Non-pigmented ciliary epithelial cell (primary cell): ENCODE results near the gene TRIM17.

Source experiments
- DNase-seq: peaks from one replicate; pipeline ENCODE4 v3.0.0-alpha.2; 2010; ENCODE audit warnings: low read depth

TRIM17 gene, protein sequence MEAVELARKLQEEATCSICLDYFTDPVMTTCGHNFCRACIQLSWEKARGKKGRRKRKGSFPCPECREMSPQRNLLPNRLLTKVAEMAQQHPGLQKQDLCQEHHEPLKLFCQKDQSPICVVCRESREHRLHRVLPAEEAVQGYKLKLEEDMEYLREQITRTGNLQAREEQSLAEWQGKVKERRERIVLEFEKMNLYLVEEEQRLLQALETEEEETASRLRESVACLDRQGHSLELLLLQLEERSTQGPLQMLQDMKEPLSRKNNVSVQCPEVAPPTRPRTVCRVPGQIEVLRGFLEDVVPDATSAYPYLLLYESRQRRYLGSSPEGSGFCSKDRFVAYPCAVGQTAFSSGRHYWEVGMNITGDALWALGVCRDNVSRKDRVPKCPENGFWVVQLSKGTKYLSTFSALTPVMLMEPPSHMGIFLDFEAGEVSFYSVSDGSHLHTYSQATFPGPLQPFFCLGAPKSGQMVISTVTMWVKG

GRCh38 chr1:228416217-228416933, at the start of gene TRIM17:
Gene TRIM17 (minus strand): TSS chr1:228416861. CDS start chr1:228415072, 1,789 bp downstream.
- DNase-seq = no peak

- DNase-seq = no peak
Observed at GRCh38 chr1:228465571-228466146, 49.0 kb upstream of the TRIM17 start.

DNA sequence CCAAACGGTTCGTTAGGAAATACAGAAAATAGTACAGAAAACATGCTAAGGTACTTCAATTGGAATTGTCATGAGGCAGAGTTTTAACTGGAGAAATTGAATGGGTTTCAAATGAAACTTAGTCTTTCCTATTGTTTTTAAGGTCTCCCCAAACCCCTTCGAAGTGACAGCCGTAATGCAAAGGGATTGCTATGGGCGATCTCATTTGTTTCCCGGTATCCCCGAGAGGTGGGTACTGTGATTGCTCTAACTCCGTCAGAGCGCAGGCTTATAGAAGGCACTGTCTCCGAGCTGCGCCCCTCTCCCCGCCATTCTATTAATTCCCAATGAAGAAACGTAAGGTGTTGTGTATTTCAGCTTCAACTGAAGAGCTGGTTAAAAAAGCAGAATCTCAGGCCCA, 48.5 kb upstream of the TRIM17 start:
- DNase-seq = no peak

DNA sequence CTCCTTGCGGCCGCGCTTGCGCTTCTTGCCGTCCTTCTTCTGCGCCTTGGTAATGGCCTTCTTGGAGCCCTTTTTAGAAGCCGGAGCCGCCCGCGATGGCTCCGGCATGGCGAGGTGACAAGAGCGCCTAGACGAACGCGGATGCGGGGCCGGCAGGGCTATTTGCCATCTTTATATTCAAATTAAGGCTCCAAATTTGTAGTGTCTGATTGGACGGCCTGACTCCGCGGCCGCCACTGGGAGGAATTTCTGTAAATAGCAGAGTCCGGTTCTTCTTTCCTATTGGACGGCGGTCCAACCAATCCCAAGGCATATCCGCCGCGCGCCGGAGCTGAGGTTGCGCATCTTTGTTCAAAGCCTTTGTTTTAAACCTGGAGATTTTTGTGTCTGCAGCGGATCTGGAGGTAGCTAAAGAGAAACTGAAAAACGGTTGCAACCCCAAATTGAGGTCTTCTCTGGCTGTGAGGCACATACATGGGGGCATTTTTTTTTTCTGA, 47.9 kb upstream of the TRIM17 start:
- no peak for DNase-seq

GRCh38 chr1:228463559-228464455, 47.1 kb upstream of the TRIM17 start:
- DNase-seq = no peak

DNA sequence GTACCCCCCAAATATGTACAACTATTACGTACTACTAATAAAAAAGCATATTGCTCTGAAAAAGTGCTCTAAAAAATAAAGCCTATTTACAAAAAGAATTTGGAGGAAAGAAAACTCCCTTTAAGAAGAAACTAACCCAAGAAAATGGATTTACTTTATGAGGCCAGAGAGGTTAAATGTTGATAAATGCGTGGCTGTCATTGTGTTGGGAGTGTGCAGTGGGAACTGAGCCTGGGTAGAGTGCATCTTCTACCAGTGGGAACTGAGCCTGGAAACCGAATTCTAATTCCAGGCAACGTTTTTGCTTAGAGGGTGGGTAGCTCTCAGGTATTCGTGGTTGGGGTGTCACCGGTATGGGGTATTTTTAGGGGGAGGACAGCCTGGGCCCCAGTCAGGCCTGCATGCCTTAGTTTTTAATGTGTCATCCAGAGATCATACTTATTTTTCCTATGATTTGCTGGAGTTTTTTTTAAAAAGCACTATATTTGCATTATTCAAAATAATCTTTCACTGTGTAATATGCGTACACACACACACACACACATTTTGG, 46.4 kb upstream of the TRIM17 start:
- no peak for DNase-seq

DNA sequence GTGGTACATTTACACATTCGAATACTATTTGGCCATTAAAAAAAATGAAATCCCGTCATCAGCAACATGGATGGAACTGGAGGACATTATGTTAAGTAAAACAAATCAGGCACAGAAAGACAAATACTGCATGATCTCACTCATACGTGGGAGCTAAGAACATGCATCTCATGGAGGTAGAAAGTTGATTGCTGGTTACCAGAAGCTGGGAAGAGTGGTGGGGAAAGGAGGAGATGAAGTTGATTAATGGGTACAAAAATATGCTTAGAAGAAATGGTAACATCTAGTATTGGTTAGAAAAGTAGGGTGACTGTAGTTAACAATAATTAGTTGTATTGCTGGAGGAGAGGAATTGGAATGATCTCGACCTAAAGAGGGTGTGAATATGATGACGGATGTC, 45.9 kb upstream of the TRIM17 start:
- no peak for DNase-seq

- DNase-seq = no peak
Observed at GRCh38 chr1:228460821-228461220, 44.2 kb upstream of the TRIM17 start.

DNA sequence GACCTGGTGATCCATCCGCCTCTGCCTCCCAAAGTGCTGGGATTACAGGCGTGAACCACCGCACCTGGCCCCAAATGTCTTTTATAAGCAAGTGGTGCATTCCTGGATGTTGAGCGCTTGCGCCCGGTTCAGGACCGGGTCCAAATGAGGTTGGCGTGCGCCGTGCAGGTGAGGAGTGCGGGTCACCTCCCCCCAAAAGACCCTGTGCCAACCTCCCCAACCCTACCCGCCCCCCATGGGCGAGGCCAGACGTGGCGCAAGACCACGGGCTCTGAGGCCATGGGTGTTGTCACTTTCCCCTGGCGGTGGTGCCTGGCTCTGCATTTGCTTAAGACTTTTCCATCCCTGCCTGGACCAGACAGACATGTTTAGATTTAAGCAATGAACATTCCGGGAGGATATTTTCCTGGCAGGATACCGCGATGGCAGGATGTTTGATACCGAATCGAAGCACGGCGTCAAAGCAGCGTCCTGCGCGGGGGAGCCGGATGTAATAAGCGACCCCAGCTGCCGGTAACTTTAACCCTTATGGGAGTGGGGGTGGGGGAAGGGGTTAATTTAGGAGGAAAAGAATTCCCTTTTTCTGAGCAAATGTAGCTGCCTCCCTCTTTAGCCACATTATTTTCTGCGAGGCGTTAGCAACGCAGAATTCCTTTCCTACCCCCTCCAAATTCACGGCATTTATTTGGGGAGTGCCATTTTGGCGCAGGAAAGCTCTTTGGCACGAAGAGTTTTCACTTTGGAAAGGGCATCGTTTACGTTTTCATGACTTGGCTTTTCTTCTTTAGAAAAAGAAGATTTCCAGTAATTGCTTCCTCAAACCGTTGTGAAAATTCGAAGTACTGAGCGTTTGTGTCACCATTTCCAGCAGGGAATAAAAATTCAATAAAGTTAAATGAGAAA, 42.7 kb upstream of the TRIM17 start:
- DNase-seq = no peak

DNA sequence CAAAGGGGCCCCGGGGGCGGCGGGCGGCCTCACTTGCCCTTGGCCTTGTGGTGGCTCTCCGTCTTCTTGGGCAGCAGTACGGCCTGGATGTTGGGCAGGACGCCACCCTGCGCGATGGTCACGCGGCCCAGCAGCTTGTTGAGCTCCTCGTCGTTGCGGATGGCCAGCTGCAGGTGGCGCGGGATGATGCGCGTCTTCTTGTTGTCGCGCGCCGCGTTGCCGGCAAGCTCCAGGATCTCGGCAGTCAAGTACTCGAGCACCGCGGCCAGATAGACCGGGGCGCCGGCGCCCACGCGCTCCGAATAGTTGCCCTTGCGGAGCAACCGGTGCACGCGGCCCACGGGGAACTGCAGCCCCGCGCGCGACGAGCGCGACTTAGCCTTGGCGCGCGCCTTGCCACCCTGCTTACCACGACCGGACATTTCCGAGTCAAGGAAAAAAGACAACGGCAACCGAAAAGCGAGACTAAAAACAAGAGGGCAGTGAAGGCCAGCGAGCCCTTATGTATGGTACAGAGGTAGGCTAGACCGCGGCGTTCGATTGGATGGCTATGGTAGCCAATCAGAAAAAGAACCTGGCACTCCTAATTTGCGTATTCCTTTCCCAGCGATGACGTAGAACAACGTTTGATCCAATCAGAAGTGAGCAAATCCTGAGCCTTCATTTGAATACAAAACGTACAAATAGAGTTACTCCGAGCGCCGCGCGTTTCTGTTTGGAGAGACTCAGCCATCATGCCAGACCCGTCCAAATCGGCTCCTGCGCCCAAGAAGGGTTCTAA, 40.9 kb upstream of the TRIM17 start:
- DNase-seq = peak; percentile 97

- DNase-seq = no peak
Observed at GRCh38 chr1:228457017-228457395, 40.3 kb upstream of the TRIM17 start.

DNA sequence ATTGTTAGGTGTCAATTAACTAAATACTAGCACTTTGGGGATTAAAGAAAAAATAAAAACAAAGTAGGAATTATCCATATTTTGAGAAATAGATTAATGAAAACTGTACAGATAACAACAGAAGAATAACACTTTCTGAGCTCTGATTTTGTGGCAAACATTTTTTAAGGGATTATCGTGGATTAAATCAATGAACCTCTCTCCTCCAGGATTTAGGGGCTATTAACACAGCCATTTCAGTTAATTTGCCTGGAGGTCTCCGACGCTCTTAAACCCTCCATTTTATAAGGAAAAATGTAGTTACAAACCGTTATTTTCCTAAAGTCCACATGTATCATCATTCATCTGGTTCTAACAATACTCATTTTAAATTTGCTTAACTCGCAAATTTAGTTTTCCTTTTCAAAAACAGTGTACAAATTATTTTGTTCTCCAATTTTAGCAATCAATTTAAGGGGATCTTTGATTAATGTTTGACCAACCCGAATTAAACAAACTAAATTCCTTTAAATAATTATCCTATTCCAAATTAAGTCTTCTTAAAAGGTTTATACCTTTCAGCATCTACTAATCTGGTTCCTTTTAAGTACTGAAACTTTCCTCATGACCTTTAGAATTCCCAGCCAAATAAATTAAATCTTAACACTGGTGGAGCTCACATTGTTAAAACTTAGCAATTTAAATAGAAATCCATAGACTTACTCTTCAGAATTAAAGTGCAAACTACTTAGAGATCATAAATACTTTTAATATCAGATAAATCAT, 39.8 kb upstream of the TRIM17 start:
- no peak for DNase-seq

- no peak for DNase-seq
Observed at GRCh38 chr1:228455715-228456114, 39.1 kb upstream of the TRIM17 start.

GRCh38 chr1:228454238-228454637, 37.6 kb upstream of the TRIM17 start:
- no peak for DNase-seq

DNA sequence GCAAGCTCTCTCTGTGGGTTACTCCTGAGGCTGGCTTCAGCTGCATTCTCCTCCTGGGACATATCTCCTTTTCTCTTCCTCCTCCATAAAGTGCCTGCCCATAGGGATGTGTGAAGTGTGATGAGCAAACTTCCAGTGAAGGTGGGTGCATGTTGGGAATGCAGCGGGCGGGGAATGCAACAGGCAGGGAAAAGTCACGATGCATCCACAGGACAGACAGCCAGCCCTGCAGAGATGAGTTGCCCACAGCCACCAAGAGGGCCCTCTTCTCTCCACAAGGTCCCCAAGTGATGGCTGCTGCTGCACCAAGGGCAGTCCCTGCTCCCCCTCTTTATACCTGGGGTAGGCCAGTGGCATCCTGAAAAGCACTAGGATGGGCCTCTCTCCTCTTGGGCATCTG, 37.0 kb upstream of the TRIM17 start:
- DNase-seq = no peak

DNA sequence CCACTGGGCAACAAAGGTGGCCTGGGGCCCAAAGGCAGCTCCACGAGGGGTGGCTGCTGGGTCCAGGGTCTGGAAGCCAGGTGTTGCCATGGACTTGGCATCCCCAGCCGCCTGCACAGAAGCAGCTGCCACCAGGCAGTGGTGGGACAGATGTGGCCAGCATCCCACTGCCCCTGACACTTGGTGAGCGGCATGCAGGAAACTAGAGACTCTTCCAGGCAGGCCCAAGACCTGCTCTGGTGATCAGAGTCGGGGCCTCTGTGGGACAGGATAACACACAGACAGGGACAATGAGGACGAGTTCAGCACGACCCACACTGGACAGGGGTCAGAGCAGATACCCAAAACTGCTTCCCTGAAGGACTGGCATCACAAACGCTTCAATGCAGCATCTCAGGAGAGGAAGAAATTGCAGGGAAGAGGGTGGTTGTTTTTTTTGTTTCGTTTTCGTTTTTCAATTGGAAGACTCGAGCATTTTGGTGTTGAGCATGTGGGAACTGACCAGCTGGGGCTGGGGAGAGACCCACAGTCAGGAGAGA, 36.4 kb upstream of the TRIM17 start:
- DNase-seq = no peak

GRCh38 chr1:228452194-228453021, 35.7 kb upstream of the TRIM17 start:
- no peak for DNase-seq

DNA sequence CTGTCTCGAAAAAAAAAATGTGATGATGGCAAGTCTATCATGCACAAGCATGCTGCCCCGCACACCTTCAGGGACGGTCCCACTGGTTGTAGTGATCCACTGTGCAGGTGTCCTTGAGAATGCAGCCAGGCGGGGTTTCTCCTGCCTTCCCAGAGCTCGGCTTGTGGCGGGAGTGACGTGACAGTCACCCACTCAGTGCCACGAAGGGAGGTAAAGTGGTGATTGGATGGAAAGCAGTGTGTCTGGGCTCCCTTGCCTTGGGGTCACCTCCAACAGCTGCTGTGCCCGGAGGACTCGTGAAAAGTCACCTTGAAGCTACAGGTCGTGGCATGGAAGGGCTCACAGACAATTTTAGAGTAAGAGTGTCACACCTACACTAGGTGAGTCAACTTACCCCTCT, 33.5 kb upstream of the TRIM17 start:
- no peak for DNase-seq
